Superior temporal gyrus (tissue), 1 donor: ENCODE data around the gene ZNF598.
"Not testable (repeated sequence)": the region's sequence is repeated elsewhere in the genome, so short reads cannot be mapped to it uniquely, and the experiment has no call there.

Experiments
- DNase-seq: peaks from one replicate; pipeline ENCODE4 v3.0.0-alpha.2; 2016; ENCODE audit errors: extremely low spot score

ZNF598 gene

DNA sequence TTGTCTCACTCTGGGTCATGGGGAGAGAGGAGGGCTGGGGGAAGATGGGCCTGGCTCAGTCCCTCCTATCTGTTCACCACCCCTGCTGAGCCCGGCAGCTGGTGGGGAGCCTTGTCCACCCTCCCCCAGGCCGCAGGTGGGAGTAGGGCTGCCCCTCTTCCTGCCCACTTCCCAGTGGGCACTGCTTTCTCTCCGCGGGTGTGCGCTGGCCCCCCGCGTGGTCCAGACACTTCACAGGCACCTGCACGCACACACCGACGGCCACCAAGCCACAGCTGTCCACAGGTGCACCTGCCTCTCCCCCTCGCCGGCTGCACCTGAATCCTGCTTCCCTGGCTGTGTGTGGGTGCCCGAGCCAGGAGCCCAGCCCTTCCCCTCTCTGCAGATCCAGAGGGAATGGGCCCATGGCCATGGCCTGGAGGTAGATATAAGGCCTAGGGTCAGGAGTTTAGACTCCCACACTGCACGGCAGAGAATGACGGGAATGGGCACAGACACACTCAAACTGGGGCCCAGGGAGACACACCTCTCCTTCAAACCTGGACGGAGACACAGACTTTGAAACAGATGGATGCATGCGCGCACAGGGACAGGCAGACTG lies 19.1 kb upstream of the ZNF598 start:
- DNase-seq, result no peak

DNA sequence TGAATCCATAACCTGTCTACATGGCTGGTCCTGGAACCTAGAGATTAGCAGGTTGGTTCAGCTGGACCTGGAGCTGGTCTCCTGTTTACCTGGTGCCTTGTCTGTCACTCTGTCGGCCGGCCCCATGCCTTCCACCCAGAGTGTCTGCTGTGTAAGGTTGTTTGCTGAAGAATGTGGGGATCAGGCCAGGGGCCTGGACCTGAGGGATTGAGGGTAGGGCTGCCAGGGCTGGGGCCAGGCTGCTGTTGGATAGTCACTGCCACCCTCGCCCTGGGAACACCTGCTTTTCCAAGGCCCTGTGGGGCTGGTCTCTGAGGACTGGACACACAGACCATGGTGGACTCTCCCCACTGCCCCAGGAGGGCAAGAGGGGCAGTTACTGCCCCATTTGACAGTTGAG lies 18.5 kb upstream of the ZNF598 start:
- no peak for DNase-seq

DNA sequence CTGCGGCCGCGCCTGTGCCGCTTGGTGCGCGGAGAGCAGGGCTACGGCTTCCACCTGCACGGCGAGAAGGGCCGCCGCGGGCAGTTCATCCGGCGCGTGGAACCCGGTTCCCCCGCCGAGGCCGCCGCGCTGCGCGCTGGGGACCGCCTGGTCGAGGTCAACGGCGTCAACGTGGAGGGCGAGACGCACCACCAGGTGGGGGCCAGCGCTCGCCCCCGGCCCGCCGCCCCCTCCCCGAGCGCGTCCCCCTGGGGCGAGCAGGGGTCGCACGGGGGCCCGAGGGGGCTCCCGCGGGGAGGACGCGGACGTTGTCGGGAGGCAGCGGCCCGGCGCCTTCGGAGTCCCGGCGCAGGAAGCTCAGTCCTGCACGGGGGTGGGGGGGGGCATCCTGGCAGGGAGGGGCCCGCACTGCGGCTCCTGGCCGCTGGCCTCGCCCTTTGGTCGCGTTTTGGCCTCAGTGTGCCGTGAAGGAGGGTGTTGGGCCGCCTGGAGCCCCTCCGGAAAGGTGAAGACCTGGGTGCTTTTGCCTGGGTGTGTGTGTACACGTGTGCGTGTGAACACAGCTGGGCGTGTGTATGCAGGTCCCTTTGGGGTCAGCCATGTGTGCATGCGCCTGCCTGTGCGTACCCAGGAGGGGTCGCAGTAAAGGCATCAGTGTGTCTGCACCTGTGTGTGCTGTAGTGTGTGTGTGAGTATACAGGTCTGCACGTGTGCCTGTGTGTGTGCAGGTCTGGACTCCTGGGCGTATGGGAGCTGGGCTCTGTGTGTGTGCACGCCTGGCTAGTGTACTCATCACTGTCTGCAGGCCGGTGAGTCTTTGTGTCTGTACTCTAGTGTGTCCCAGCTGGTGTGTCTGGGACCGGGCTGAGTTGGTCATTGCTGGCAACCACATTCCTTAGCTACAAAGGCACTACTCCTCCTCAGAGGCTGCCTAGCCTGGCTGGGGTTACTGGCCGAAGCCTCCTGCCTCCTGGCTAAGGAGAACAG lies 17.7 kb upstream of the ZNF598 start:
- DNase-seq, result no peak

DNA sequence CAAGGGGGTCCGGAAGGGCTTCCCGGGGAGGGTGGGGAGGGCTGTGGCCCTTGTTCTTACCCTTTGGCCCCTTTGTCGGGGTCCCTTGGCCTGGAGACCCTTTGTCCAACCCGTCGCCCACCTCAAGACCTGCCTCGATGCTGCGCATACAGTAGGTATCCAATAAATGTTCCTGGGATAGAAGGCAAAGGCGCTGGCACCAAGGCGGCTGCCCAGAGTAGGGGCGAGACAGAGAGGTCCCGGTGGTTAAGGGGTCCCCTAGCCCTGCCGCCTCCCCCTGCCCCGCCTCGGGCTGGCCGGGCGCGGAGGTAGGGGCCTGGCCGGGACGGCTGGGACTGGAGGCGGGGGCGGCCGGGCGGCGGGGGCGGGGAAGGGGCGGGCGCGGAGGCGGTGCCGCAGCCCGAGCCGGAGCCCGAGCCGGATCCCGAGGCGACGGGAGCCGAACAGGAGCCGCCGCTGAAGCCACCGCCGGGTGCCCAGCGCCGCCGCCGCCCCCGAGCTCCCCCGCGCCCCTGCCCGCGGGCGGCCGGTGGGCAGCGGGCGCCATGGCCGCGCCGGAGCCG lies 16.9 kb upstream of the ZNF598 start, which contains the start of gene NHERF2:
Gene NHERF2, plus strand, starts transcription at position 442 of the 563 bp plus-strand sequence. Its CDS starts 104 bp downstream, at position 546.
- DNase-seq, result no peak

DNA sequence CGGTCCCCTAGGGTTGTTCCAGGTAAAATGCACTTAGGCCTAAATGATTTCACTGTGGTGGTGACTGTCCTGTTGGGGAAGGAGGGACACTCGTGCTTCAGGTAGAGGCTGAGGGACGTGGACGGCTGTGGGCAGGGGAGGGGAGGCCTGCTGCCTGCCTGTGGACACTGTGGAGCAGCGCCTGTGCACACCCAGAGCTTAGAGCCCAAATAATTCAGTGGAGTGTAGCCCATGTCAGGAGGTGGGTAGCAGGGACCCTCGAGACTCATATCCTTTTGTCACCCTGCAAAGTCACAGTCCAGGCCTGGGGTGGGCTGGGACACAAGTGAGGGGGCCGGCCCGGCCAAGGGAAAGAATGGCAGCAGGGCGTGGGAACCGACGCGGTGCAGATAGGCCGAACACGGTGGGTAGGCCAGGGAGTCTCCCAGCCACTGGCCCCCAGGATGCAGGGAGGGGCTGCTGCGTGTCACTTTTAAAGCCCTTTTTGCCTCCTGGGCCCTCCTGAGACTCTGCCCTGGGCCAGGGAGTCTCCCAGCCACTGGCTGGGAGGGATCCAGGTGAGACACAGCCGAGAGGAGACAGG lies 16.3 kb upstream of the ZNF598 start:
- DNase-seq, result no peak

DNA sequence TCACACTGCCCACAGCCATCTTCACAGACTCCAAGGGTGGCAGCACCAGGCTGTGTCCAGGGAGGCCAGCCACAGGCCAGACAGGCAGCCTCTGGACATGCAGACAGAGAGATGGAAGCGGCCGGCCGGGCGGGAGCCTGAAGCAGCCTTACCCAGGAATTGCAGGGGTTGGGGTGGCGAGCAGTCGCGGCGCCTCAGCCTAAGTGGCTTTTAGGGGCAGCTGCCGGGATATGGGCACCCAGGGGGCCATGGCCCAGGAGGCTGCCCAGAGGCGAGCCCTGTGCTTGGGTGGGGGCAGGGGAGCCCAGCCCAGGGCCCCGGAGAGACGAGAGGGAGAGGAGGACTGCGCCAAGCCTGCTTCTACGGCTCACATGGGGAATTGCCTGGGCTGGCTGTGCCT lies 15.6 kb upstream of the ZNF598 start:
- DNase-seq, result no peak

DNA sequence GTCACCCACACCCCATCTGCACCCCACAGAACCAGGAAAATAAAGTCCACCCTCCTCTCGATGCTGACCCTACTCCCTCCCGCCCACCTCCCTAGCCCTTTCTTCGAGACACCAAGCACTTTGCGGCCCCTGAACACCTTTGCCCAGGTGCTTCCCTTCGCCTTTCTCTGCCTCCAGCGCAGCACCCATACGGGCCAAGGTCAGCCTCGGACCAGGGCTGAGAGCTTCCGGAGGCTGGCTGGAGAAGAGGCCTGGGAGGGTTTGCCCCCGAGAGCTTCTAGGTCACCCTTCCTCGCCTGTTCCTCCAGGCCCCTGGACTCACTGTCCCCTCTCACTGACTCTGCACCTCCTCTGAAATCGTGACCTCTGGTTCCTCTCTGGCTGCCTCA lies 14.4 kb upstream of the ZNF598 start:
- DNase-seq, result no peak

DNA sequence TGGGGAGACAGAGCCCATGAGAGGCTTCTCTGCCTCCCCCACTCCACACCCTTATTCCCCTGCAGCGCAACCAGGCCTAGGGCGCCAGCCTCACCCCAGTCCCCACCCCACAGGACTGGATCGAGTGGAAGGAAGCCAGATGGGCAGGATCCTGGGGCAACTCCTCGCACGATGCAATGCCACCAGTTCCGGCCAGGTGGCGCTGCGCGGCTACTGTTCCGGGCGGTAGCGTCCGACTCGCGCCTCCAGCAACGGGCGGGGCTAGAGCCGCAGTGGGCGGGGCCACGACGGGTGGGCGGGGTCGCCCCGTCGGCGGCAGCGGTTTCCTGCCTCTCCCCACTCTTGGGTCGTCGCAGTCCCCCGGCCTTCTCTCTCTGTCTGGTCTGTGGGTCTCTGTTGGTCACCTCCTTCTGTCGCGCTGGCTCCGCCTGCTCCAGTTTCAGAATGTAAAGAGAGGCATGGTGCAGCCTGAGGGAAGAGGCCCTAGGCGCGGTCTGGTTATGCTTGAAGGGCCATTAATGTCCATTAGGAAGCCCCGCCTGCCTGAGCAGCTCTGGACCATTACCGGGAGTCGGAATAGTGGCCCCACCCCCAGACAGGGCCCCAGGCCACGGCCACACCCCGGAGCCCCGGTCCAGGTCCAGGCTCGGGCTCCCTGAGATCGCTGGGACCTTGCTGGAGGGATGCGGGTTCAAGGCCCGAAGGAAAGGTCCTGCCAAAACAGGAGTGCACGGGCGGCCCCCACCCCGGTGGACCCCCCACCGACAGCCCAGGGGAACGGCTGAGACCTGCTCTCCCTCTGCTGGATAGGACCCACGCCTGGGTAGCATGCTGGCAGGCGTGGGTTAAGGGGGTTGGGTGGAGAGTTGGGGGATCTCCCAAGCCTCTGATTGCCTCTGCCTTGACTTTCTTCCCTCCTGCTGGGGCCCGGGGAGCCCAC lies 13.7 kb upstream of the ZNF598 start:
- peak; percentile 94 for DNase-seq

DNA sequence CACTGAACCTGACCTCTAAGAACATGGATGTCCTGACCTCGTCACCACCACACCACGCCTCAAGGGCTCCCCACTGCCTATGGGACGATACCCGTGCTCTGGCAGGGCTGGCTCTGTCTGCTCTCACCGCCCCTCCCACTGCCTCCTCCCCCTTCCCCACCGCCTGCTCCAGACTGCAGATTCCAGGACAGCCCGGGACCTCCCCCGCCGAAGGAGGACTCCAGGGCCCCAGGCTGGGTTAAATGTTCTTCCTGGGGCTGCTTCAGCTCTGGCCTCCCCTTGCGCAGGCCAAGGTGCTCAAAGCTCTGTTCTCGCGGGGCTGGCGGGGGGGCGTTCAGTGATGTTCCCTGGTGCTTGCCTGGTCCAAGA lies 13.1 kb upstream of the ZNF598 start:
- no peak for DNase-seq

DNA sequence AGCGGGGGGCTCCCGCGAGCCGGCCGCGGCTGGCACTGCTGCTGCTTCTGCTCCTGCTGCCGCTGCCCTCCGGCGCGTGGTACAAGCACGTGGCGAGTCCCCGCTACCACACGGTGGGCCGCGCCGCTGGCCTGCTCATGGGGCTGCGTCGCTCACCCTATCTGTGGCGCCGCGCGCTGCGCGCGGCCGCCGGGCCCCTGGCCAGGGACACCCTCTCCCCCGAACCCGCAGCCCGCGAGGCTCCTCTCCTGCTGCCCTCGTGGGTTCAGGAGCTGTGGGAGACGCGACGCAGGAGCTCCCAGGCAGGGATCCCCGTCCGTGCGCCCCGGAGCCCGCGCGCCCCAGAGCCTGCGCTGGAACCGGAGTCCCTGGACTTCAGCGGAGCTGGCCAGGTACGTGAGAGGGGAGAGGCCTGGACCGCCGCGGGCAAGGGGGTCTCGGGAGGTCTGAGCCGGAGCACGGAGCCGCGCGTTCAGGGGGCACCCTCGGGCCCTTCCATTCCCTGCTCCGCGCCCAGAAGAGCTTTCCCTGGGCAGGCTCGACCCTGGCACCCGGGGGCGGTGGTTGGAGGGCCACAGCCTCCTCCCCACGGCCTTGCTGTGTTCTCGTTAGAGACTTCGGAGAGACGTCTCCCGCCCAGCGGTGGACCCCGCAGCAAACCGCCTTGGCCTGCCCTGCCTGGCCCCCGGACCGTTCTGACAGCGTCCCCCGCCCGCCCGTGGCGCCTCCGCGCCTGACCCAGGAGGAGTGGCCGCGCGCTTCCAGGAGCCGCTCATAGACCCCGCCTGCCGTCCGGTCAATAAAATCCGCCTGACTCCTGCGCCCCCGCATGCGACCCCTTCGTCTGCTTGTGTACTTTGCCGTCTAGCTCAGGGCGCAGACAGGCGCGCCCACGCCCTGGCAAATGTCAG lies 10.6 kb upstream of the ZNF598 start:
- no peak for DNase-seq

DNA sequence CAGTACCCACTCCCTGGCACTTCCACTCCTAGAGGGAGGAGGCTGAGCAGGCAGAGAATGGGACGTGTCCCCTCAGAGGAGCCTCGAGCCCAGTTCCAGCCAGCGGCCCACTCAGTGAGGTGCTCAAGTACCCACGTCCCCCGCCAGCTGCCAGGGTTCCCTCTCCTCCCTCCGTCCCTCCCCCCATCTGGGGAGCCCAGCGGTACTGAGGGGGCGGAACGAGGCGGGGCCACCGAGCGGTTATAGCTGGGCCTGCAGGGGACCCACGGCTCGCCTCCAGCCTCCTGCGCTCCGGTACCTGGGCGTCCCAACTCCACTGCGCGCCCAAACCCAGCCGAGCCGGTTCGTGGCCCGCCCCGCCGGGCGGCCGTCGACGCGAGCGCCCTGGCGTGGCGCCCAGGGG lies 9.9 kb upstream of the ZNF598 start, which contains the start of gene NPW:
Gene NPW, plus strand, starts transcription at position 268 of the 403 bp plus-strand sequence.
- no peak for DNase-seq

DNA sequence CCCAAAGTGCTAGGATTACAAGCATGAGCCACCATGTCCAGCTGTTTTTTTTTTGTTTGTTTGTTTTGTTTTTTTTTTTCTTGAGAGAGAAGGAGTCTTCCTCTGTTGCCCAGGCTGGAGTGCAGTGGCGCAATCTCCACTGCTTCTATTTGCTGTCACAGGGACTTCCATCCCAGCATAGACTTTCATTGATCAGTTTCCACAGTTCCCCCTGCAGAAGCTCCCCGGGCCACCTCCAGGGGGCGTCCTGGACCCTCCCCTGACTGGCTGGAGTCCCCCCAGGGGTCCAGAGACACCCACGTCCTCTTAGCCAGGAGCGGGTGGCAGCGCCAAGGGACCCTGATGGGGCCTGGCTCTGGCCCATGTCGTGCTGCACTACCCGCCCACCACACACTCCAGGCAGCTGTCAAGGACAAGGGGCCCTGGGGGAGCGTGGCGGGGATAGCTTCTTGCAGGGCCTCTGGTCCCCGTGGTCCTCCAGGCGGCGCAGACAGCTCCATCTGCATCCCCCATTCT lies 6.8 kb upstream of the ZNF598 start:
- DNase-seq, result no peak

DNA sequence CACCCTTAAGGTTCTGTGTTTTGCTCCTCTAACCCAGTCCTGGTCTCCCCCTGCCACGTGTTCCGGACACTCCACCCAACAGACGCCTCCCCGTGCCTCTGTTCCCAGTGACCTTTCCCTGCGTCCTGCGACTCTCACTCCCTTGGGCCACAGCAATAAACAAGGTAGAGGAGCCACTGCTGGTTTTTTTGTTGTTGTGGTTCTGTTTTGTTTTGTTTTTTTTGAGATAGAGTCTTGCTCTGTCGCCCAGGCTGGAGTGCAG lies 6.3 kb upstream of the ZNF598 start:
- DNase-seq, result no peak

DNA sequence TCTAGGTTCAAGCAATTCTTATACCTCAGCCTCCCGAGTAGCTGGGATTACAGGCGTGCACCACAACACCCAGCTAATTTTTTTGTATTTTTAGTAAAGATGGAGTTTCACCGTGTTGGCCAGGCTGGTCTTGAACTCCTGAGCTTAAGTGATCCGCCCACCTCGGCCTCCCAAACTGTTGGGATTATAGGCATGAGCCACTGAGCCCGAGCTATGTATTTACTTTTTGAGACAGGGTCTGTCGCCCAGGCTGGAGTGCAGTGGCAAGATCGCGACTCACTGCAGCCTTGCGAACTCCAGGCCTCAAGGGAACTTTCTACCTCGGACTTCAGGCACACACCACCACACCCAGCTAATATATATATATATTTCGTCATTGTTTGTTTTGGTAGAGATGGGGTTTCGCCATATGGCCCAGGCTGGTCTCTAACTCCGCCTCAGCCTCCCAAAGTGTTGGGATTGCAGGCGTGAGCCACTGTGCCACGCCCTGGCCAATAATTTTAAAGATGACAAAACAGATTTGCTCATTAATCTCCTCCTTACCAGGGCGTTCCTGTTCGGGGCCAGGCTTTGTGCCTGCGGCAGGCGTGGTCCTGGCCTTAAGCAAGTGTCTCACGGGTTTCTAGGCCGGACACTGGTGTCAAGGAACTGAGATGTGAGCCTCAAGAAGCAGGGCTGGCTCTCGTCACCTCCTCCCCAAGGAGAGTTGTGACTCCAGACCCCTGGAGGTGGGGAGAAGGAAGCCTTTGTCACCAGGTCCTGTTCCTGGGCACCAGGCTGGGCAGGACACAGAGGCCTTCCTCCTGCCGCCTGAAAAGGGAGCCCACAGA lies 5.7 kb upstream of the ZNF598 start:
- DNase-seq, result no peak

DNA sequence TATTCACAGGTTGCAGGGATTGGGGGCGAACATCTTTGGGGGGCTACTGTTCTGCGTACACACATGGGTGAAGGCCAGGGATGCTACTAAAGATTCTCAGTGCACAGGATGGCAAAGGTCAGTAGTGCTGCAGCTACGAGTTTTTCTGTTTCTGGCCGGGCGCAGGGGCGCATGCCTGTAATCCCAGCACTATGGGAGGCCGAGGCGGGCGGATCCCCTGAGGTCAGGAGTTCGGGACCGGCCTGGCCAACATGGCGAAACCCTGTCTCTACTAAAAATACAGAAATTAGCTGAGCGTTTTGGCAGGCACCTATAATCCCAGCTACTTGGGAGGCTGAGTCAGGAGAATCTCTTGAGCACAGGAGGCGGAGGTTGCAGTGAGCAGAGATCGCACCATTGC lies 3.9 kb upstream of the ZNF598 start:
- DNase-seq, result no peak

DNA sequence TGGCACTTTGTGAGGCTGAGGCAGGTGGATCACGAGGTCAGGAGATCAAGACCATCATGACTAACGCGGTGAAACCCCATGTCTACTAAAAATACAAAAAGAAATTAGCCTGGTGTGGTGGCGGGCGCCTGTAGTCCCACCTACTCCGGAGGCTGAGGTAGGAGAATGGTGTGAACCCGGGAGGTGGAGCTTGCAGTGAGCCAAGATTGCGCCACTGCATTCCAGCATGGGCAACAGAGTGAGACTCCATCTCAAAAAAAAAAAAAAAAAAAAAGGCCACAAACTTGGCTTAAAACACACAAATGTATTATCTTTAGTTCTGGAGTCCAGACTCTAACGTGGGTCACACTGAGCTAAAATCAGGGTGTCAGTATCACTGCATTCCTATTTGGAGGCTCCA lies 2.1 kb upstream of the ZNF598 start:
- DNase-seq, result not testable (repeated sequence)

DNA sequence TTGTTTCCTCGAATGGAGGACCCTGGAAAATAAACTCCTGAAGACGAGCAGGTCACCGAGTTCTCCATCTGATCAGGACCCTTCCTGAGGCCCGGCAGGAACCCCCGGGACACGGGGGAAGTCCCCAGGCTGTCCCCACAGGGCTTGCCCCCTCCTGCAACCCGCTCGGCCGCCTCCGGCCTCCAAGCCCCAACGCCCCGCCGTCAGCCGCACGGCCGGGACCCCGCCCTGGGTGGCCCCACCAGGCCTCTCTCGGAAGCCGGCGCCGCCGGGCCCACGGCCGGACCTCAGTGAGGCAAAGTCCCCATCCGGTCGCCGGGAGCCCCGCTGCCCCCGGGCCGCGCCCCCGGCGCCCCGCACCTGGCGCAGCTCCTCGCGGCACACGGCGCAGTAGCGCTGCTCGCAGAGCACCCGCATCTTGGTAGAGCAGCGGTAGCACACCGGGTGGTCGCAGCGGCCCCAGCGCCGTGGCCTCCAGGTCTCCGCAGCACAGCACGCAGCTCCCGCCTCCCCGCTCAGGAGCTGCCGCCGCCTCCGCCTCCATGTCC lies 383 bp downstream of the ZNF598 start:
- DNase-seq, result no peak

DNA sequence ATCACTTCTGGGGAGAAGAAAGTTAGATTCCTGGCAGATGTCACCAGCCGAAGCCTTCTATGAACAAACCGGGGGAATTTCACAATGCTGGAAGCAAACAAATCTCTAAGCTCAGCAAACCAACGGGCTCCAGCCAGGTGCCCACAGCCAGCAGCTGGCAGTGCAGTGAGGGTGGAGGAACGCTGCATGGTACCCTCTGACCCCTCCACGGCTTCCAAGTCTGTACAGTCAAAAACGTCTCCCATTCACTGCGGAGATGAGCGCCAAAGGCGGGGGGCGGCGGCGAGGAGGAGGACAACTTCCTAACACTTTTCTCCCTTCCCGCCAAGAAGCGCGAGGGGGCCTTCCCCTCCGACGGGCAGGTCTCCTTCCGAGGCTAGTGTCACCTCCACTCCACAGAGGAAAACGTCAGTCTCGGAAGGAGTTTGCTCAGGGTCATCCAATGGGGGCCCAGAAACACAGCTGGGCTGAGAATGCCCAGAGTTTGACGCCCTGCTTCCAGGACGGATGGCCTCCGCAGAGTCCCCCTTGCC lies 924 bp downstream of the ZNF598 start:
- no peak for DNase-seq

DNA sequence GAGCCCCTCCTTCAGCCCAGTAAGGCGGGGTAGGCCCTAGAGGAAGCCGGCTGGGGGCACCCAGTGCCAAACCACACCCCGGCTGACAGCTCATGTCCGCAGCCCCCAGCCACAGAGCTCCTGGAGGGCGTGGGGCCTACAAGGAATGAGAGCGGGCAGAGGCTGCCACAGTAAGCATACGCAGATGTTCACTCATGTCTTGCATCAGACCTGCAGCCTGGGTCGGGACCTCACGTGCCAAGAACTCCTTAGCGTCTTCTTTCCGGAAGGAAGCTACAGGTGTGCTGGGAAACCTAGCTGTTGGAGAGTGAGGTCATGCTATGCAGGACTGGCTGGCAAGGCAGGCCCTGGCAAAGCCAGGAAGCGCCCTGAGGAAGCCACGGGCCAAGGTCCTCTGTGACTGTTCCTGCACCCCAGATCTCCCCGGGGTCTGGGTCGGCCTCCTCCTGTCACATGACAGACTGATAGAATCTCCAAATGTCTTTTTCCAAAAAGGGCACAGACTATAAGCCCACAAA lies 1.6 kb downstream of the ZNF598 start:
- no peak for DNase-seq
